HG02588 (cell line): ENCODE data around the gene SMTNL2.

Source experiments
- ATAC-seq: cut with Tn5 transposase; IDR thresholded peaks from one replicate; pipeline ENCODE4 v1.9.1; 2021; ENCODE audit warnings: mild to moderate bottlenecking, moderate library complexity; ENCODE audit not compliant: unreplicated experiment

SMTNL2 gene

DNA sequence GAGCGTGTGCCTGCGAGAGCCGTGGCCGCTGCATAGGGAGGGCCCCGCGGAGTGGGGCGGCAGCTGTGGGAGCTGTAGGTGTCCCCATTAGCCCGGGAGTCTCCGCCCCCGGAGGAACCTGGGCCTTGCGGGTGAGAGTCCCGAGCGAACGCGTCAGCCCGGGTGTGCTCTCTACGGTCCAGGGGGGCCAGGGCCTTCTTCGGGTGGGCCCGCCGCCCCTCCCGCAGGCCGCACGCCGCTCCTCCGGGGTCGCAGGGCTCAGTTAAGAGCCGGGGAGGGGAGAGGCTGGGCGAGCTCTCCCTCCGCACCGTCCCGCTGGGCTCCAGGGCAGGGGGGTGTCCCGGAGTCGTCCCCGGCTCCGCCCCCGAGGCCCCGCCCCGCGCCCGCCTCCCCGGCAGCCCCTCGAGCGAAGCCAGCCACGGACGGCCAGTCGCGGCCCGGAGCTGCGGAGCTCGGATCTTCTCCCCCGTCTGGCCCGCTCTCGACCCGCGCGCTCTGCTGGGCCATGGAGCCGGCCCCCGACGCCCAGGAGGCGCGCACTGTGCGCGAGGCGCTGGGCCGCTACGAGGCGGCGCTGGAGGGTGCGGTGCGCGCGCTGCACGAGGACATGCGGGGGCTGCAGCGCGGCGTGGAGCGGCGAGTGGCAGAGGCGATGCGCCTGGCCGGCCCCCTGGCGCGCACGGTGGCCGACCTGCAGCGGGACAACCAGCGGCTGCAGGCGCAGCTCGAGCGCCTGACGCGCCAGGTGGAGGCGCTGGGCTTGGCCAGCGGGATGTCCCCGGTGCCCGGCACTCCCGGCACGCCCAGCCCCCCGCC, at the start of gene SMTNL2:
Gene SMTNL2 (plus strand): TSS at position 429 of the 816 bp plus-strand sequence. CDS start 77 bp downstream, at position 506.
- ATAC-seq: no peak

DNA sequence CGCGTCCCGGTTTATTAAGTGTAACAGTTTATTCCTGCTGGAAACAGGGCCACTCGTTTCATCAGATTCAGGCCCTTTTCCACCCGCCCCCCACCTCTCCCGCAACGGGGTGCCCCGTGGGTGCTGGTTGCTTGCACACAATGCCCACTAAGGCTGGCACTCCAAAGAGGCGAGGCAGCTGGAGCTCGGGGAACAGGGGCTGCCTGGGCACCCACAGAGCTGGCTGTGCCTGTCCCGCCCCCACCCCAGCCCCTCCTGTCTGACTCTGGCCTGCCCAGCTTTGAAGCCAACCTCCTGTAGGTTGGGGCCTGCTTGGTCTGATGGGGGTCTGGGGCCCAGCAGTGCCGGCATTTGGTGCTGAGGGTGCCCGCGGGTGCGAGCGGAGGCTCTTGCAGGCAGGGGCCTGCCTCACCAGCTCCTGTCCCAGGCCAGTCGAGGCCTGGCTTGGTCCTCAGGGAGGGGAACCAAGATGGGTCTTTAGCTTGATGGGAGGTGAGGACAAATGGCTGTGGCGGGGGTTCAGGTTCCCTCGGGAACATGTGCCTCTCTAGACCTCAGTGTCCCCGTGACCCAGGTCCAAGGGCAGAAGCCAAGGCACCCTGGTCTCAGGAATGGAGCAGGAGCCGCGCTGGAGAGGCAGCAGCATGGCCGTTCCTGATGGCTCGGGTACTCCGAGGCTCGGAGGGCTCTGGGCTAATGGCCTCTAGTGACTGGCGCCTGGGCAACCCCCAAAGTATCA, 49.2 kb upstream of the SMTNL2 start:
- no peak for ATAC-seq

- no peak for ATAC-seq
These were observed 48.6 kb upstream of the SMTNL2 start for GRCh38 chr17:4535667-4536258.

DNA sequence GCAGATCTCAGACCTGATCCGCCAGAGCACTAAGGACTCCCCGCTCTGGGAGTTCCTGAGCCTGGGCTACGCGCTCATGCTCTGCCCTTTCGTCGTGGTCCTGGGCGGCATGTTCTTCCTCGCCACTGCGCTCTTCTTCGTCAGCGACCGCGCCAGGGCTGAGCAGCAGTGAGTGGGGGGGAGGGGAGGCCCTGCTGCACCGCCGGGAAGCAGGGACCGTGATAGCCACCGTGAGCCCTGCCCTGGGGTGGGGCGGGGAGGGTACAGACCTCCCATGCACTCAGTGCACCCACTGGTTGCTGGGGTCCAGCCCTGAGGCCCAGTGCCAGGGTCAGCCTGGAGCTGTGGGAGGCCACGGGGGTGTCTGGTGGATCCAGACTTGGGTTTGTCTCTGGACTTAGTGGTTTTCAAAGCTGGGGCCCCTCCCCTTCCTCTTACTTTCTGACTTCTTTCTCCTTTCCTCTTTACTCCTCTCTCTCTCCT, 48.0 kb upstream of the SMTNL2 start:
- no peak for ATAC-seq

- no peak for ATAC-seq
These were observed 47.5 kb upstream of the SMTNL2 start for GRCh38 chr17:4536742-4537411.

GRCh38 chr17:4537451-4538235, 46.7 kb upstream of the SMTNL2 start:
- no peak for ATAC-seq

DNA sequence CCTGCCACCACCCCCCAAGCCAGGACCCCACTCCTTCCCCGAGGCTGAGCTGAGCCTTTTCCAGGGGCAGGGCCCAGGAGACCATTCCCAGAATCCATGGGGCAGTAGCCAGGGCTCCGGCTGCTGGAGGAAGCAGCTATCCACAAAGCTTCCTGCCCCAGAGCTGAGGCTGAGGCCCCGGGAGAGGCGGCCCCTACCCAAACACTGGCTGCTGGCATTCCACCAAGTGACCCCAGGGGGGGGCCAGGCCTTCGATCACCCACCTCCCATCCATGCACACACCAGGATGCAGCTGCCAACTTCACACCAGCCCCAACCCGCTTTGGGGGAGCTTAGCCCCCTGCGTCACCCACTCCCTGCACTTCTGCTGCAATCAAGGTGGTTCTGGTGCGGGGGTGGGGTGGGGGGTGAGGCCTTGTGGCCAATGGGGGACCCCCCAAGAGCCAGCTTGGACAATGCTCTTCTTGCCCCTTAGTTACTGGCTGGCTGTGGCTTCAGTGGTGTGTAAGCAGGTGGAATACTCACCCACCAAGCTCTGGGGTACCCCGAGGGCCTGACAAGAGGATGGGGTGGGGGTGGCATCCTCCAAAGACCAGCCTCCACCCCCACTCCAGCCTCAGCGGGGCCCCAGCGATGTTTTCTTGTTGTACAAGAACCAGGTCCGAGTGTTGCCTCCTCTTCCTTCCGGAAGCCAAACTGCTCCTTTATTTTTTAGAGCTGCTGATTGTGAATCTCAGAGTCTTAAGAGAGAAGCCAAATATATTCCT, 45.9 kb upstream of the SMTNL2 start:
- no peak for ATAC-seq

DNA sequence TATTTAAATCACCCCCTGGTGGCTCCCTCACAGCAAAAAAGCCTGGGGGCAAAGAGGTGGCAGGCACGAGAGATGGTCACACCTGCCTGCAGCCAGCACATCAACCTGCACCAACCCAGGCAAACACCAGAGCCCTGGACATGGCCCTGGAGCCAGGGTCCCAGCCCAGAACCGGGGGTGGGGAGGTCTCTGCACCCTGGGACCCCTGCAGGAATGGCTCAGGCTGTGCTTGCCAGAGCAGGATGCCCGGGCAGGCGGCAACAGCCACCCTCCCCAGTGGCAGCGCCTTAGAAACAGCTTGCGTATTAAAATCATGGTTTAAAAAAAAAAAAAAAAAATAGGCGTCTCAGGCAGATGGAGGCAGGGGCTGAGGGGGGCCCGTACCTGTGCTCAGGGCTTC, 45.3 kb upstream of the SMTNL2 start:
- no peak for ATAC-seq

DNA sequence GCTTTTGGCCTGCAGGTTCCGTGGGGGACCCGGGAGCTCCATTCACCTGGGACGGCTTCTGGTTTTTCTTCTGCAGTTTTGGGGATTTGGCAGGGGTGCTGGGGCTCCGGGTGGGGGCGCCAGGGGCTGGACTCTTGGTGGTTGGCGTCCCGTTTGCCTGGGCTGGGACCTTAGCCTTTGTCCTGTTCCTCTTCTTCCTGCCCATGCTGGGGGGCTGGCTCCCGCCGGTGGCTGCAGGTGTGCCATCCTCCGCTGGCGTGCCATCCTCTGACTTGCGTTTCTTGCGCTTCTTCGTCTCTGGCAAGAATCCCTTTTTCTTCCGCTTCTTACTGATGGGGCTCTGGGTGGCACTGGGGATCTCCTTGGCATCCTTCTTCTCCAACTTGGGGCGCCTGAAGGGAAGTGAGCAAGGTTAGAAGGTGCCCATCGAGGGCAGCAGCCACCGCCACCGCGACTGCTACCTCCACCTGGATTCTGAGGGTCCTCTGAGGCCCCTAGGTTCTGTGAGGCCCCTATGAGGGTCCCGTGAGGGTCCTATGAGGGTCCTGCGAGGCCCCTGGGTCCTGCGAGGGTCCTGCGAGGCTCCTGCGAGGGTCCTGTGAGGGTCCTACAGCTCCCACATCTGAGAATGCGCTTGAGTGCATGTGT, 44.6 kb upstream of the SMTNL2 start:
- ATAC-seq: no peak

GRCh38 chr17:4540224-4540651, 44.1 kb upstream of the SMTNL2 start:
- no peak for ATAC-seq

DNA sequence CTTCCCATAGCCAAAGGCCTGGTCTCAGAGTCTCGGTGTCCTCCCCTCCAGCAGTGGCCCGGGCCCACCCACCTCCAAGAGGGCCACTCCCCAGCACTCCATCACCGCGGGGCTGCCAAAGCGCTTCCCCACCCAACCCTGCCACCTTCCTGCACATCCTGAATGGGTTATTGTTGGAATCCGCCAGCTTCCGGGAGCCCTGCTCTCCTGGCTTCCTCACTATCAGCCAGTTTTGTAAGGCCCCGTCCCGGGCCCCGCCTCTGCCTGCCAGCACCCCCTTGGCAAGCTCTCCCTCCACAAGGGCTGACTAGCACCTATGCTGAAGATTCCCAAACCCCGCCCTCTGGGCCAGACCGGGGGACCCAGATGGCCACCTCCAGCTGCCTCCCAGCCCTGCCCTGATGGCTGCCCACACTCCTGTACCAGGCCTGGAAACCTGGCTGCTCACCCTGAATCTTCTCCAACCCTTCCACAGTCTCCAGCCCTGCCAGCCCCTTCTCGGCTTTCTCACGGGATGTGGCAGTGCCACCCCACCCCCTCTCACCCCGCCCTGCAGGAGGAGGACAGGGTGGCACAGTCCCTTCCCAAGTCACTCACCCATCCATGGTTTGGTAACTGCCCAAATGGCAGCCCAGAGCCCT, 43.5 kb upstream of the SMTNL2 start:
- ATAC-seq: no peak

DNA sequence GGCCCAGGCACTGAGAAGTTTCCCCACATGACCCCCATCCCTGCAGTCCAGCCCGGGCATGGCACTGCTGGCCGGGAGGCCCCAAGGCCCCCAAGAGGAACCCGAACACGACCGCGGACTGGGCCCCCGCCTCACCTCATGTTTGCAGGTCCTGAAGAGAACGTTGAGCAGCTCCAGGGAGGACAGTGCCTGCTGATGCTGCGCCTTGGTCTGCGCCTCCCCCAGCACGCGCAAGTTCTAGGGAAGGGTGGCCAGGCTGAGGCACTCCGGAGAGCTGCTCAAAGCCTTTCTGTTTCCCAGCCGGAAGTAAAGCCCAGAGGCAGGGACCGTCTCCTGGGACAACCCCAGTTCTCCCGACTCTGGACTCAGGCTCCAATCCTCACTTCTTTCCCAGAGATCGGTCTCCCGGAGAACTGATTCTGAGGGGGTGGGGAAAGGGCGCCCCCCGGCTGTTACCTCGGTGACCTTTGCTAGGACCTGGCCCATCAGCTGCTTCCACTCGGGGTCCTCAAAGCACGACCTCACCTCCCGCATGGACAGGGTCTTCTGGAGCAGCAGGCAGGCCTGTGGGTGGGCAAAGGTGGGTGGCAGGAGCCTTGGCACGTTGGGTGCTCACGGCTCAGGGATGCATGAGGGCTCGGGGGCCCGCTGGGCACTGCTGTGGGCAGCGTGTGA, 42.9 kb upstream of the SMTNL2 start:
- ATAC-seq: no peak

DNA sequence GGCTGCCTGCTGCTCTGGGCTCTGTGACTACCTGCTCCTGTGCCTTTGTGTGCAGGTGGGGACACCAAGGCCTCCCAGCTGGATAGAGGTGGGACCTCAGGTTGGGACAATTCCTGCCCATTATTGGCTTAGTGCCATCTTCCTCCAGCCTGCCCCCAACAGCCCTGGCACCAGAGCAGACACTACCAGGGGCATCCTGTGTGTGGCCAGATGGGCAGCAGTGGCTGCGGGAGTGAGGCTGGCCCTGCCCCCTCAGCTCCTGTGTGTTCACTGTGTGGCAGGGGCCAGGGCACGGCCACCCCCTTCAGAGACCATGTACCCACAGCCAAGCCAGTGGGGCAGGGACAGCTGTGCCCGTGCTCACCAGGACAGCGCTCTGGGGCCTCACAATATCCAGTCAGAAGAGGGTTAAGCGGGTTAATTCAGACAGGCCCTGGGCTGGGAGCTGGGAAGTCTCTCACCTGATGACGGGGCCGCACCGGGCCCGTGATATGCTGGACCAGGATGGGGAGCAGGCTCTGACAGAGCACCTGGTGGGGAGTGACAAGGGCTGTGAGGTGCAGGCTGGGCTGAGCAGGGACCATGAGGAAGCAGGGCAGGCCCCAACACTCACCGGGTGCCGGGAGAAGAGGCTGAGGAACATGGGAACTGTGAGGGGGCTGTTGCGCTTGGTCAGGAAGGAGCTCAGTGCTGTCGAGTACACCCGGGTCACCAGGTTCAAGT, 42.2 kb upstream of the SMTNL2 start:
- no peak for ATAC-seq

DNA sequence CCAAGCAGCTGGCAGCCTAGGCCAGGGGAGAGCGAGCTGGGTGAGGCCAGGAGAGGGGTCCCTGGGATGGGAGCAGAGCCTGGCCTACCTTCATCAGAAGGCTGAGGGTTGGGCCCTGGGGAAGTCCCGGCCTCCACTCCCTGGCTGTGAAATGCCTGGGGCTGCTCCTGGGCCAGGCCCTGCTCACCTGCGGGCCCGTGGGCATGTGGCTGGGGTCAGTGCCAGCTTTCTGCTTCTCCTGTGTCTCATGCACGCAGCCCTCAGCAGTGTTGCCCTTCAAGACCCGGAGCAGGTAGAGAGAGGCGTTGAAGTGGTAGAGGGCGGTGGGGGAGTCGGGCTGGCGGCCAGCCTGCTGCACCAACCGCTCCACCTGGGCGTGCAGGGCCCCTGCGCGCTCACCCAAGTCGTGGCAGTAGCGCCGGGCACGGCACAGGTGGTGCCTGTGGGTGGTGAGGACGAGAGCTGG, 41.6 kb upstream of the SMTNL2 start:
- ATAC-seq: no peak

- ATAC-seq: no peak
These were observed 40.7 kb upstream of the SMTNL2 start for GRCh38 chr17:4543557-4544026.

DNA sequence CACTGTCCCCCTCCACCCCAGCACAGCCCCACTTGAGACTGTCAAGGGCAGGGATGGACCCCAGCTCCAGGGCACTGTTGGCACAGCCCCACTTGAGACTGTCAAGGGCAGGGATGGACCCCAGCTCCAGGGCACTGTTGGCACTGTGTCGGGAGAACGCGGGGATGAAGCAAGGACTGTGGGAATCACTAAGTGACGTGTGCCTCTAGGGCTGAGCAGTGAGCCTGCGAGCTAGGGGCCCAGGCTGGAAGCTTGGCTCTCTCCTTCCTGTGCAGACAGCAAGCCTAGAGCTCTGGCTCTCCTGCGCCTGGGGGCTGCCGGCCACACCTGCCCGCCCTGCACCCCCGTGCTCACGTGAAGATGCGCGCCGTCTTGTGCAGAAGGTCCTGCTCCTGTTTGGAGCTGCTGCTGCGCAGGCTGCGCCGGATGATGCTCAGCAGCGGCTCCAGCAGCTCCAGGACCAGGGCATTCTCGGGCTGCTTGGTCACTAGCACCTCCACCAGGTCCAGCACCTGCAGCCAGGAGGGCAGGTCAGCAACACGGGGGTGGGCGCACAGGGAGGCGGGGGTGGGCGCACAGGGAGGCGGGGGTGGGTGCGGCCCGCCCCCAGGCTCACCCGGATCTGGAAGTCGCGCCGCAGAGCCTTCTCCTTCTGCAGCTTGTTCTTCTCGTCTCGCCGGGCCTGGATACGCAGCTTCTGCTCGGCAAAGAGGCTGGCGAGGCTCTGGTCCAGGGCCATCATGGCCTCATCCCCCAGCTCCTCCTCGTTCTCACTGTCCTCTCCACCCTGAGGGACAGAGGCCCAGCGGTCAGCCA, 40.0 kb upstream of the SMTNL2 start:
- no peak for ATAC-seq

DNA sequence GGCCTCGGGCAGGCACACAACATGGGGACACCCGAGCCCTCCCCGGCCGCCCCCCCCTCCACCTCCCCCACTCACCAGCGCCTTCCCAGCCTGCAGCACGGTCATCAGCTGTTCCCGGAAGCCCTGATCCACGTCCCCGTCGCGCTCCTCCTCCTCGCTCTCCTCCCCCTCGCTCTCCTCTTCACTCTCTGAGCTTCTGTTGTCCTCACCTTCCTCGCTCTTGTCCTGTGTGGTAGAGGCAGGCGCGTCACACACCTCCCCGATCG, 39.4 kb upstream of the SMTNL2 start:
- no peak for ATAC-seq
